HEK293 (cell line): ENCODE measurements around the gene TCF12.

Experiments
- CTCF ChIA-PET: fragments of 350-600 bp; formaldehyde crosslinking; extraction: SDS; loops from one replicate; lab custom pipeline; 2021; ENCODE audit warnings: antibody characterized with exemption; lab: Yijun Ruan, JAX
- POLR2A ChIA-PET: fragments of 300-600 bp; formaldehyde crosslinking; extraction: SDS; loops from one replicate; lab custom pipeline; 2020; ENCODE audit warnings: antibody characterized with exemption, inconsistent platforms; lab: Yijun Ruan, JAX
- H3K27ac ChIP-seq: fragments of 200-500 bp; sonication (Bioruptor generic); 2 replicates; pipeline ENCODE4 v1.5.1; 2014; ENCODE audit warnings: low read depth, low read length, control low read depth, inconsistent platforms; ENCODE audit errors: extremely low read depth
- H3K36me3 ChIP-seq, 2 experiments: fragments of 200-500 bp in 1 of 2; sonication (Bioruptor generic) in 1 of 2; 1 replicate in 1 of 2; 2 replicates in 1 of 2; pipeline ENCODE4 v1.5.1; 2014 to 2017; ENCODE audit warnings: inconsistent platforms in 2 of 2, low read length in 2 of 2; ENCODE audit not compliant: control insufficient read depth in 2 of 2, insufficient read depth in 1 of 2
- H3K4me1 ChIP-seq: fragments of 200-500 bp; sonication (Bioruptor generic); 2 replicates; pipeline ENCODE4 v1.5.1; 2014; ENCODE audit warnings: mild to moderate bottlenecking, low read length, inconsistent platforms; ENCODE audit not compliant: control insufficient read depth, insufficient read depth
- H3K4me3 ChIP-seq: 2 replicates; pipeline ENCODE4 v1.5.1; 2011; ENCODE audit warnings: low read depth, mild to moderate bottlenecking, control low read depth, low read length, moderate library complexity
- H3K9me3 ChIP-seq: fragments of 200-500 bp; sonication (Bioruptor generic); 2 replicates; pipeline ENCODE4 v1.5.1; 2014; ENCODE audit warnings: low read depth, low read length, inconsistent platforms; ENCODE audit not compliant: control insufficient read depth, insufficient read depth
- AEBP2 ChIP-seq: fragments of 450-650 bp; formaldehyde crosslinking; IDR thresholded peaks from 2 replicates; pipeline ENCODE4 v1.5.1; 2016; ENCODE audit warnings: missing biosample characterization, missing genetic modification characterization, borderline replicate concordance
- BCL11B ChIP-seq: fragments of 450-650 bp; formaldehyde crosslinking; IDR thresholded peaks from 2 replicates; pipeline ENCODE4 v1.5.1; 2016; ENCODE audit warnings: low read depth, missing biosample characterization, missing genetic modification characterization
- GLI4 ChIP-seq: fragments of 450-650 bp; formaldehyde crosslinking; IDR thresholded peaks from 2 replicates; pipeline ENCODE4 v1.5.1; 2016; ENCODE audit warnings: missing biosample characterization, missing genetic modification characterization
- PRDM2 ChIP-seq: fragments of 450-650 bp; formaldehyde crosslinking; IDR thresholded peaks from 2 replicates; pipeline ENCODE4 v1.5.1; 2016; ENCODE audit warnings: missing biosample characterization, missing genetic modification characterization, borderline replicate concordance
- ZBTB10 ChIP-seq: fragments of 450-650 bp; formaldehyde crosslinking; IDR thresholded peaks from 2 replicates; pipeline ENCODE4 v1.5.1; 2016; ENCODE audit warnings: missing biosample characterization, missing genetic modification characterization
- ZBTB48 ChIP-seq: fragments of 450-650 bp; formaldehyde crosslinking; IDR thresholded peaks from 2 replicates; pipeline ENCODE4 v1.5.1; 2016; ENCODE audit warnings: missing biosample characterization, missing genetic modification characterization
- ZNF121 ChIP-seq: fragments of 450-650 bp; formaldehyde crosslinking; IDR thresholded peaks from 2 replicates; pipeline ENCODE4 v1.5.1; 2016; ENCODE audit warnings: missing biosample characterization, missing genetic modification characterization
- ZNF138 ChIP-seq: fragments of 450-650 bp; formaldehyde crosslinking; IDR thresholded peaks from 2 replicates; pipeline ENCODE4 v1.5.1; 2016; ENCODE audit warnings: missing biosample characterization, missing genetic modification characterization, borderline replicate concordance
- ZNF24 ChIP-seq: fragments of 450-650 bp; formaldehyde crosslinking; IDR thresholded peaks from 2 replicates; pipeline ENCODE4 v1.5.1; 2016; ENCODE audit warnings: missing biosample characterization, missing genetic modification characterization
- ZNF354C ChIP-seq: fragments of 450-650 bp; formaldehyde crosslinking; IDR thresholded peaks from 2 replicates; pipeline ENCODE4 v1.5.1; 2016; ENCODE audit warnings: missing biosample characterization, missing genetic modification characterization, low read depth, borderline replicate concordance
- ZNF37A ChIP-seq: fragments of 450-650 bp; IDR thresholded peaks from 2 replicates; pipeline ENCODE4 v1.5.1; 2018; ENCODE audit warnings: missing biosample characterization, missing genetic modification characterization
- ZNF449 ChIP-seq: fragments of 450-650 bp; formaldehyde crosslinking; IDR thresholded peaks from 2 replicates; pipeline ENCODE4 v1.5.1; 2017; ENCODE audit warnings: missing biosample characterization, mild to moderate bottlenecking, missing genetic modification characterization, moderate library complexity
- ZNF514 ChIP-seq: fragments of 450-650 bp; formaldehyde crosslinking; IDR thresholded peaks from 2 replicates; pipeline ENCODE4 v1.5.1; 2016; ENCODE audit warnings: missing biosample characterization, missing genetic modification characterization
- ZNF560 ChIP-seq: fragments of 450-650 bp; formaldehyde crosslinking; IDR thresholded peaks from 2 replicates; pipeline ENCODE4 v1.5.1; 2017; ENCODE audit warnings: missing biosample characterization, missing genetic modification characterization, borderline replicate concordance
- ZNF585B ChIP-seq: fragments of 450-650 bp; formaldehyde crosslinking; IDR thresholded peaks from 2 replicates; pipeline ENCODE4 v1.5.1; 2016; ENCODE audit warnings: missing biosample characterization, missing genetic modification characterization
- ZNF670 ChIP-seq: fragments of 450-650 bp; formaldehyde crosslinking; IDR thresholded peaks from 2 replicates; pipeline ENCODE4 v1.5.1; 2016; ENCODE audit warnings: missing biosample characterization, missing genetic modification characterization, low read depth

The TCF12 gene

GRCh38 chr15:57290826-57291225 is 372.4 kb downstream of the TCF12 start (continued):
- no peak for TF ChIP-seq ZNF24
- TF ChIP-seq ZNF354C (tag by site-specific recombination) = no peak
- TF ChIP-seq ZNF121 (tag by site-specific recombination) = no peak
- TF ChIP-seq, all 188 proteins: peak for 0

GRCh38 chr15:57296473-57297162 is 378.2 kb downstream of the TCF12 start:
- Histone ChIP-seq H3K4me1 (no peaks in the 10 kb centered on the region), H3K27ac (no peak overlapping the region), H3K9me3 (no peaks in the 10 kb centered on the region), H3K4me3 (no peak overlapping the region)
- ChIA-PET POLR2A (no interaction called here), CTCF (interaction anchor here (0.6 to 1.9 kb wide), 4 partner anchors 10 to 174 kb away, joined by 3 to 5 read pairs (median 4); no protein-coding TSS in a partner anchor)
- no peak for TF ChIP-seq BCL11B (tag by site-specific recombination)
- no peak for TF ChIP-seq ZNF138 (tag by site-specific recombination)
- no peak for TF ChIP-seq ZBTB10 (tag by site-specific recombination)
- no peak for TF ChIP-seq GLI4
- no peak for TF ChIP-seq ZNF670 (tag by site-specific recombination)
- no peak for TF ChIP-seq AEBP2 (tag by site-specific recombination)
- TF ChIP-seq ZNF514 = no peak
- no peak for TF ChIP-seq ZNF585B (tag by site-specific recombination)
- no peak for TF ChIP-seq ZNF37A
- no peak for TF ChIP-seq PRDM2 (tag by site-specific recombination)
- no peak for TF ChIP-seq ZNF560 (tag by site-specific recombination)
- TF ChIP-seq ZNF449 = no peak
- no peak for TF ChIP-seq ZBTB48 (tag by site-specific recombination)
- TF ChIP-seq, all 188 proteins: peak for 0
- H3K36me3 ChIP-seq = no peaks in the 10 kb centered on the region
